Stimulated activated CD8-positive, alpha-beta memory T cell treated with anti-CD3 and anti-CD28 coated beads, Interleukin-7, amount 100 ng/mL, for 48 hours (primary cell): Measurements from ENCODE around the gene G6PC3.
A peak's percentile ranks its signal among the peaks of the same experiment; 100 is the strongest.
"Not testable (repeated sequence)": the region's sequence is repeated elsewhere in the genome, so short reads cannot be mapped to it uniquely, and the experiment has no call there.

Experiments used
- DNase-seq, 2 donors: peaks; one replicate each; pipeline ENCODE4 v3.0.0-alpha.2; 2020; ENCODE audit warnings: low read depth in 1 of 2; ENCODE audit errors: extremely low read depth in 1 of 2

Gene G6PC3

GRCh38 chr17:44070455-44071197 is at the start of gene G6PC3:
G6PC3 (plus strand) TSS chr17:44070735; CDS start chr17:44070966, 231 bp downstream.
- DNase-seq = peak; percentile 75 to 90

GRCh38 chr17:44021227-44021626 is 49.3 kb upstream of the G6PC3 start:
- not testable (repeated sequence) for DNase-seq

GRCh38 chr17:44022246-44022645 is 48.3 kb upstream of the G6PC3 start:
- DNase-seq = no peak

GRCh38 chr17:44023545-44024270 is 46.8 kb upstream of the G6PC3 start:
- DNase-seq = no peak

- DNase-seq = no peak
These were observed 46.3 kb upstream of the G6PC3 start for GRCh38 chr17:44024271-44024663.

- no peak for DNase-seq
These were observed 45.7 kb upstream of the G6PC3 start for GRCh38 chr17:44024853-44025252.

- DNase-seq = no peak
These were observed 40.8 kb upstream of the G6PC3 start for GRCh38 chr17:44029736-44030135.

GRCh38 chr17:44030482-44030881 is 40.1 kb upstream of the G6PC3 start:
- no peak for DNase-seq

GRCh38 chr17:44033861-44034408 is 36.6 kb upstream of the G6PC3 start:
- no peak for DNase-seq

- not testable (repeated sequence) for DNase-seq
These were observed 35.8 kb upstream of the G6PC3 start for GRCh38 chr17:44034688-44035087.

GRCh38 chr17:44037471-44037870 is 33.1 kb upstream of the G6PC3 start:
- DNase-seq = no peak

GRCh38 chr17:44038604-44039011 is 31.9 kb upstream of the G6PC3 start:
- DNase-seq = no peak

GRCh38 chr17:44039829-44040635 is 30.5 kb upstream of the G6PC3 start:
- no peak for DNase-seq

- DNase-seq = no peak
These were observed 27.3 kb upstream of the G6PC3 start for GRCh38 chr17:44043272-44043696.

GRCh38 chr17:44044071-44044470 is 26.5 kb upstream of the G6PC3 start:
- DNase-seq = no peak

- DNase-seq = no peak
These were observed 25.0 kb upstream of the G6PC3 start for GRCh38 chr17:44045486-44045885.

- DNase-seq = not testable (repeated sequence)
These were observed 23.6 kb upstream of the G6PC3 start for GRCh38 chr17:44046893-44047292.

GRCh38 chr17:44049294-44050060 is 21.1 kb upstream of the G6PC3 start:
- no peak for DNase-seq

- DNase-seq = no peak
These were observed 17.2 kb upstream of the G6PC3 start for GRCh38 chr17:44053125-44053872.
